Measurements from ENCODE around the gene IQCH.
"Not testable (repeated sequence)": the region's sequence is repeated elsewhere in the genome, so short reads cannot be mapped to it uniquely, and the experiment has no call there.

Gene IQCH

GRCh38 chr15:67444100-67444499 lies 189.5 kb downstream of the IQCH start:
- no peaks in the 10 kb centered on the region for H3K4me1 Mint-ChIP-seq
- DNase-seq, result no peak
- no peak overlapping the region for H3K27ac Mint-ChIP-seq
- no peak overlapping the region for H3K4me3 Mint-ChIP-seq
- no peak for TF ChIP-seq CTCF (IDR thresholded peaks at IDR 0.05)
- peaks cover 5% of the 10 kb centered on the region for H3K27me3 Mint-ChIP-seq (ENCODE audit: low read depth, poor library complexity)
- H3K36me3 Mint-ChIP-seq (ENCODE audit: low read depth), result peaks cover 30% of the 10 kb centered on the region
- peaks cover 31% of the 10 kb centered on the region for H3K9me3 Mint-ChIP-seq

GRCh38 chr15:67446449-67446848 lies 191.9 kb downstream of the IQCH start:
- Mint-ChIP-seq H3K27me3 (ENCODE audit: low read depth, poor library complexity) (peaks cover 5% of the 10 kb centered on the region), H3K27ac (no peak overlapping the region), H3K9me3 (peaks cover 22% of the 10 kb centered on the region), H3K4me3 (no peak overlapping the region), H3K36me3 (ENCODE audit: low read depth) (peaks cover 9% of the 10 kb centered on the region), H3K4me1 (no peaks in the 10 kb centered on the region)
- DNase-seq, result no peak
- TF ChIP-seq CTCF (IDR thresholded peaks at IDR 0.05), result no peak

- not testable (repeated sequence) for DNase-seq; H3K4me1 Mint-ChIP-seq; H3K36me3 Mint-ChIP-seq (ENCODE audit: low read depth); H3K27ac Mint-ChIP-seq; H3K4me3 Mint-ChIP-seq; H3K27me3 Mint-ChIP-seq (ENCODE audit: low read depth, poor library complexity)
- H3K9me3 Mint-ChIP-seq, result peaks cover 27% of the 10 kb centered on the region
Measured at GRCh38 chr15:67448372-67448771, 193.8 kb downstream of the IQCH start.

- H3K27me3 Mint-ChIP-seq (ENCODE audit: low read depth, poor library complexity), result peaks cover 13% of the 10 kb centered on the region
- not testable (repeated sequence) for DNase-seq, H3K27ac Mint-ChIP-seq, H3K4me3 Mint-ChIP-seq
- peaks cover 47% of the 10 kb centered on the region for H3K9me3 Mint-ChIP-seq
- H3K4me1 Mint-ChIP-seq, result peaks cover 11% of the 10 kb centered on the region
- H3K36me3 Mint-ChIP-seq (ENCODE audit: low read depth), result peaks cover 18% of the 10 kb centered on the region
Measured at GRCh38 chr15:67453703-67454102, 199.1 kb downstream of the IQCH start.

- peak; percentile 95 for TF ChIP-seq CTCF (IDR thresholded peaks at IDR 0.05)
- H3K4me3 Mint-ChIP-seq, result no peak overlapping the region
Measured at GRCh38 chr15:67456677-67457529, 202.3 kb downstream of the IQCH start.

GRCh38 chr15:67458331-67459029 lies 203.9 kb downstream of the IQCH start:
- Mint-ChIP-seq H3K36me3 (ENCODE audit: low read depth) (peaks cover 13% of the 10 kb centered on the region), H3K27ac (peak overlapping the region; percentile 26), H3K4me1 (peaks cover 24% of the 10 kb centered on the region), H3K9me3 (peaks cover 19% of the 10 kb centered on the region), H3K4me3 (no peak overlapping the region), H3K27me3 (ENCODE audit: low read depth, poor library complexity) (peaks cover 17% of the 10 kb centered on the region)
- no peak for DNase-seq
- TF ChIP-seq CTCF (IDR thresholded peaks at IDR 0.05), result no peak

More at GRCh38 chr15:67456677-67457529, 202.3 kb downstream of the IQCH start:
- H3K9me3 Mint-ChIP-seq, result peaks cover 31% of the 10 kb centered on the region
- peaks cover 24% of the 10 kb centered on the region for H3K4me1 Mint-ChIP-seq
- H3K36me3 Mint-ChIP-seq (ENCODE audit: low read depth), result peaks cover 18% of the 10 kb centered on the region
- H3K27me3 Mint-ChIP-seq (ENCODE audit: low read depth, poor library complexity), result peaks cover 17% of the 10 kb centered on the region
- H3K27ac Mint-ChIP-seq, result no peak overlapping the region
- DNase-seq, result peak; percentile 92
